SH-SY5Y (cell line): Measurements from ENCODE around the gene ARHGAP5.

Source experiments
- GATA2 ChIP-seq: IDR thresholded peaks from 2 replicates; pipeline ENCODE4 v1.6.1; 2011; ENCODE audit warnings: mild to moderate bottlenecking, low read depth, low read length
- GATA3 ChIP-seq: IDR thresholded peaks from 2 replicates; pipeline ENCODE4 v1.6.1; 2011; ENCODE audit warnings: low read depth, mild to moderate bottlenecking, low read length, moderate library complexity

The ARHGAP5 gene

DNA sequence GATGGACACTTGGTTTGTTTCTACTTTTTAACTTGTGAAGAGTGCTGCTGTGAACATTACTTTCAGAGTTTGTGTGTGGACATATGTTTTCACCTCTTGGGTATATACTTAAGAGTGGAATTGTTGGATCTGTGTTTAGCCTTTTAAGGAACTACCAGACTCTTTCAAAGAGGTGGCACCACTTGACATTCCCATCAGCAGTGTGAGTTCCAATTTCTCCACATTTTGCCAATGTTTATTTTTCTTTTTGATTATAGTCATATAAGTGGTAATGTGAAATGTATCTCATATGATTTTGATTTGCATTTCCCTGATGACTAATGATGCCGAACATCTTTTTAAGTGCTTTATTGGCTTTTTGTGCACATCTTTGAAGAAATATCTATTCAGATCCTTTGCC, 44.8 kb downstream of the ARHGAP5 start:
- TF ChIP-seq GATA2 (no peak), GATA3 (no peak)

- TF ChIP-seq GATA2 = no peak
- no peak for TF ChIP-seq GATA3
These were observed 51.6 kb downstream of the ARHGAP5 start for GRCh38 chr14:32128703-32129102.

GRCh38 chr14:32129124-32129523, 52.0 kb downstream of the ARHGAP5 start:
- TF ChIP-seq GATA2 (no peak), GATA3 (no peak)

DNA sequence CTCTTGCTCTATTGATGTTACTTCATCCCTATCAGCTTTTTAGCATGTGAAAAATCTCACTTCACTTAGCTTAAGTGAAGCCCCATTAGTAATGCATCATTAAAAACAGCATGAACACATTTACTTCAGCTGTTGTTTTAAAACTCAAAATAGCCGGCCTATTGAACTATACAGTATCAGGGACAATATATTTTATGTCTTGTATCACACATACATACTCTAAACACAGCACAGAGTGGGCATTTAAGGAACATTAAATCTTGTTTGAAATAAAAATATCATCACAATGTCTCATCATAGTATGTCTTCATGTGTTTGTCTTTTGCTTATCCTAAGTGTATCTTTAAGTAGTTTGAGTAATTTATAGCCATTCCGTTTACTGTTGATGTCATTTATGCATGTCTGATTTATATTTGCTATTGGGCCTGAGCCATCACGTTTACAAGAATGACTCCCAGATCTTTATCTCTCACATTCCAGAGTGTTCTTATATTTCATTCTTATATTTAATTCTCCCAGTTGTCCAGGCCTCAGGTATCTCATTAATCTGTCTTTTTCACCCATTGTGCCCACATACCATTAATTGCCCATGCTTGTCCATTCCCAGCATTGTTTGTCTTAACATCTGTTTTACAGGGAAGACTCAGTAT, 57.5 kb downstream of the ARHGAP5 start:
- TF ChIP-seq GATA2 (no peak), GATA3 (no peak)

DNA sequence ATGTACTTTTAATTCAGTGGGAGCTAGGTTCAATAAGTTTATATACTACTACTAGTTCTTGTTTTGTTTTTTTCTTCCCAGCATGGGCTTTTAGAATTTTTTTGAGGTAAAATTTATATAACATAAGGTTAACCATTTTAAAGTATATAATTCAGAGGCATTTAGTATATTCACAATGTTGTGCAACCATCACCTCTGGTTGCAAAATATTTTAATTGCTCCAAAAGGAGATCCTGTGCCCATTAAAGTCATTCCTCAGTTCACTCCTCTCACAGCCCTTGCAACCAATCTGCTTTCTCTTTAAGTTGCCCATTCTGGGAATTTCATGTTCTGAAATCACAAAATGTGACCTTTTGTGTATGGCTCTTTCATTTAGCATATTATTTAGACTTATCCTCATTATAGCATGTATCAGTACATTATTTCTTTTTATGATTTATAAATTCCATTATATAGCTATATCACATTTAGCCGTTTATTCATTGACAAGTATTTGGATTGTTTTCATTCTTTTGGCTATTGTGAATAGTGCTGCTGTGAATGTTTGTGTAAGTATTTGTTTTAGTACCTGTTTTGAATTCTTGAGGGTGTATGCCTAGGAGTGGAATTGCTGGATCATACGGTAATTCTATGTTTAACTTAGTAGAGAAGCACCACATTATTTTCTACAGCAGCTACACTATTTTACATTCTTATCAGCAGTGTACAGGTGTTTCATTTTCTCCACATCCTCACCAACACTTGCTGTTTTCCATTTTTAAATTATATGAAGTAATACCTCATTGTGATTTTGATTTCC, 59.1 kb downstream of the ARHGAP5 start:
- no peak for TF ChIP-seq GATA3
- TF ChIP-seq GATA2 = no peak

DNA sequence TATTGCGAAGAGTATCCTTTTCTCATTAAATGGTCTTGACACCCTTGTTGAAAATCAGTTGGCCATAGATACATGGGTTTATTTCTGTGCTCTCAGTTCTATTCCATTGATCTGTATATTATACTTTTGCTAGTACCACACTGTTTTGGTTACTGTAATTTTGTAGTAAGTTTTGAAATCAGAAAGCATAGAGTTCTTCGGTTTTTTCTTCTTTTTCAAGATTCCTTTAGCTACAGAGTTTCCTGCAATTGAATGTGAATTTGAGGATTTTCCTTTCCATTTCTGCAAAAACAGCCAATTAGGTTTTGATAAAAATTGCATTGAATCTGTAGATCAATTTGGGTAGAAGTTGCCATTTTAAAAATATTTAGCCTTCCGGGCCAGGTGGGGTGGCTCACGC, 60.2 kb downstream of the ARHGAP5 start:
- TF ChIP-seq GATA3 = no peak
- TF ChIP-seq GATA2 = no peak

DNA sequence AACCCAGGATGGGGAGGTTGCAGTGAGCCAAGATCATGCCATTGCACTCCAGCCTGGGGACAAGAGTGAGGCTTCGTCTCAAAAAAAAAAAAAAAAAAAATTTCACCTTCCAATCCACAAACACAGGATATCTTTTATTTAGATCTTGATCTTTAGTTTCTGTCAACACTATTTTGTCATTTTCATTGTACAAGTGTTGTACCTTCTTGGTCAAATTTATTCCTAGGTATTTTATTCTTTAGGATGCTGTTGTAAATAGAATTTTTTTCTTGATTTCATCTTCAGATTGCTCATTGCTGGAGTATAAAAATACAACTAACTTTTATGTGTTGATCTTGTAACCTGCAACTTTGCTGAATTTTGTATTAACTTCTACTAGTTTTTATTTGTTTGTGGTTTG, 60.8 kb downstream of the ARHGAP5 start:
- TF ChIP-seq GATA2 = no peak
- TF ChIP-seq GATA3 = no peak

DNA sequence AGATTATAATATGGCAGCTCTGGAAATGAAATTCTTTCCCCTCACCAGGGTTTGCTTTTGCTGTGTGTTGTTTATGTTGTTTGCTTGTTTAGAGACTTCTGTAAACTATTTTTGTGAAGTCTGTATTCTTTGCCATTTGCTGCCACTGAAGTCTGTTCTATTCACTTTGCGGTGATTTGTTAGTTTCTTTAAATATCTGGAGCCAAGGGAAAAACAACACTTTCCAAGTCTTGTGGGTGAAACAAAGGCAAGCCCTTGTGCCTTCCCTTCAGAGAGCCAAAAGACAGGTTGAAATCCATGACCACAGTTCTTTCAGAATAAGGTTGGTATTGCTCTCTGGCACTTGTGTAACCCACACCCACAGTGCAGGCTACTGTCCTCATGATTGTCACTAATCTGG, 65.2 kb downstream of the ARHGAP5 start:
- TF ChIP-seq GATA2 (no peak), GATA3 (no peak)

GRCh38 chr14:32142754-32143437, 65.8 kb downstream of the ARHGAP5 start:
- TF ChIP-seq GATA3 = no peak
- TF ChIP-seq GATA2 = no peak

GRCh38 chr14:32150392-32150791, 73.3 kb downstream of the ARHGAP5 start:
- TF ChIP-seq GATA2 (no peak), GATA3 (no peak)

GRCh38 chr14:32166029-32166428, 88.9 kb downstream of the ARHGAP5 start:
- TF ChIP-seq GATA2 (no peak), GATA3 (no peak)

- no peak for TF ChIP-seq GATA2
- TF ChIP-seq GATA3 = no peak
These were observed 89.8 kb downstream of the ARHGAP5 start for GRCh38 chr14:32166924-32167323.

DNA sequence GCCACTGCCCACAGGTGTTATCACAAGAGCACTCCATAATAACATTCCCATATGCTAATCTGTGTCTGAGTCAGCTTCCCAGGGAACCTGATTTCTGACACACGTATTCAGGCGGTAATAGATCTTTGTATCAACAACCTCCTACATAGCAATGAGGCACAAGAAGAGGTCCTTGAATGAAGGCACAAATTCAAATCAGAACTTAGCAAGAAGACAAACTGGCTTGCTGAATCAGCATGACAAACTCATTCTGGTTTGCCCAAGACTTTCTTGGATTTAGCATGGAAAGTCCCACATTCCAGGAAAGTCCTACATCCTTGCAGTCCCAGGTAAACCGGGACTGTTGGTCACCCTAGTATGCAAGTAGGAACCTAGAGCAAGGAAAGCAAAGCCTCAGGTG, 90.8 kb downstream of the ARHGAP5 start:
- TF ChIP-seq GATA2 (no peak), GATA3 (no peak)

- no peak for TF ChIP-seq GATA2
- no peak for TF ChIP-seq GATA3
These were observed 92.1 kb downstream of the ARHGAP5 start for GRCh38 chr14:32169191-32169590.

GRCh38 chr14:32171469-32171868, 94.4 kb downstream of the ARHGAP5 start:
- TF ChIP-seq GATA3 (no peak), GATA2 (no peak)
